Transverse colon (tissue), 4 donors: ENCODE results near the gene MRPS22. TPM values are rescaled to one million over a fixed set of nuclear protein-coding genes. Genes with fewer than 3 reads are reported as not detected.

Experiments used
- DNase-seq: peaks from one replicate; pipeline ENCODE4 v3.0.0-alpha.2; 2019
- H3K27ac ChIP-seq, 4 donors: fragments of 200-600 bp; sonication (generic); 2 replicates each; pipeline ENCODE4 v1.5.1; 2016 to 2018; ENCODE audit warnings: inconsistent platforms in 4 of 4
- H3K27me3 ChIP-seq: fragments of 200-600 bp; sonication (generic); 2 replicates; pipeline ENCODE4 v1.5.1; 2017; ENCODE audit warnings: inconsistent platforms
- H3K36me3 ChIP-seq, 4 donors: fragments of 200-600 bp; sonication (generic); 2 replicates each; pipeline ENCODE4 v1.5.1; 2017 to 2019; ENCODE audit warnings: inconsistent platforms in 4 of 4
- H3K4me1 ChIP-seq, 4 donors: fragments of 200-600 bp; sonication (generic); 2 replicates each; pipeline ENCODE4 v1.5.1; 2017 to 2020; ENCODE audit warnings: inconsistent platforms in 4 of 4
- H3K4me3 ChIP-seq, 4 donors: fragments of 200-600 bp; sonication (generic); 1 replicate in 1 of 4; 2 replicates in 3 of 4; pipeline versions ENCODE4 v1.5.1 to v1.6.1; 2017 to 2019; ENCODE audit warnings: inconsistent platforms in 4 of 4
- H3K9me3 ChIP-seq, 2 donors: fragments of 200-600 bp; sonication (generic); 2 replicates each; pipeline ENCODE4 v1.5.1; 2017 to 2019; ENCODE audit warnings: inconsistent platforms in 2 of 2
- CTCF ChIP-seq, 5 experiments: fragments of 200-600 bp in 3 of 5; fragments of 450-650 bp in 2 of 5; sonication (generic) in 3 of 5; IDR thresholded peaks; 1 replicate in 2 of 5; 2 replicates in 3 of 5; pipeline ENCODE4 v1.5.1; 2016 to 2017; ENCODE audit warnings: antibody characterized with exemption in 5 of 5, inconsistent platforms in 3 of 5, mild to moderate bottlenecking in 2 of 5, moderate library complexity in 1 of 5
- EP300 ChIP-seq: sonication (generic); formaldehyde crosslinking; IDR thresholded peaks from one replicate; pipeline ENCODE4 v1.6.1; 2017; ENCODE audit warnings: antibody characterized with exemption, low read depth
- POLR2A ChIP-seq: fragments of 450-650 bp; IDR thresholded peaks from one replicate; pipeline ENCODE4 v1.6.1; 2016; ENCODE audit warnings: antibody characterized with exemption, mild to moderate bottlenecking, moderate library complexity
- POLR2AphosphoS5 ChIP-seq, 3 donors: sonication (generic); formaldehyde crosslinking; IDR thresholded peaks; one replicate each; pipeline ENCODE4 v1.6.1; 2016; ENCODE audit warnings: antibody characterized with exemption in 3 of 3
- whole genome bisulfite sequencing, 2 donors: methylation state at CpG; one replicate each; pipeline ENCODE4 v1.1.5; 2018; ENCODE audit warnings: low coverage in 1 of 2; 5-methylcytosine and 5-hydroxymethylcytosine counted together
- in situ Hi-C, 4 donors: fragments of 200-750 bp; cut with MboI; loops; one replicate each; pipeline versions ENCODE4 v1.15.0 to v1.15.1; 2017; ENCODE audit warnings: low sequenced_read_pairs in 3 of 4, low pct_ligation_motif_present in 1 of 4, low pct_unique_long_range_greater_than_20kb in 1 of 4
- intact Hi-C: fragments of 100-400 bp; cut with DNase I; formaldehyde crosslinking; loops from one replicate; pipeline ENCODE4 v1.15.1; 2023; ENCODE audit warnings: low total_unique reads
- total RNA-seq, 4 donors: library from RNA; depleted of rRNA; stranded (reverse); fragments of >200 nt; gene quantifications; one replicate each; pipeline ENCODE4 v1.1.0, GENCODE V29; 2016

Gene MRPS22
- total RNA-seq, 4 donors from 2014 or later, result 14.6 to 62.7 (median 51.6) TPM

- Histone ChIP-seq H3K27me3 (no peaks in the 10 kb centered on the region), H3K27ac (no peak overlapping the region), H3K4me3 (no peak overlapping the region), H3K36me3 (peaks cover 0 to 85% (median 32%) of the 10 kb centered on the region in 4 donors), H3K9me3 (no peaks in the 10 kb centered on the region), H3K4me1 (no peaks in the 10 kb centered on the region)
- 50% methylated on average over 1 of the region's 1 CpG; no CpG with 5 or more reads in 1 of the 2 donors for WGBS, 2 donors
- no peak for TF ChIP-seq POLR2AphosphoS5 (IDR thresholded peaks at IDR 0.05)
- TF ChIP-seq EP300, result no peak
- no peak for TF ChIP-seq CTCF (IDR thresholded peaks at IDR 0.05)
- TF ChIP-seq POLR2A, result no peak
- intact Hi-C loops (no loop called here), in situ Hi-C loops (no loop called here)
- no peak for DNase-seq
Measured at GRCh38 chr3:139355891-139356290, 12.1 kb downstream of the MRPS22 start.

- no peaks in the 10 kb centered on the region for H3K4me1 ChIP-seq
- no peak overlapping the region for H3K4me3 ChIP-seq
- peaks cover 0 to 78% (median 33%) of the 10 kb centered on the region in 4 donors for H3K36me3 ChIP-seq
- H3K9me3 ChIP-seq, result no peaks in the 10 kb centered on the region
- 53 to 67% methylated on average over 4 of the region's 4 CpGs for WGBS, 2 donors
- no peak overlapping the region for H3K27ac ChIP-seq
- TF ChIP-seq CTCF (IDR thresholded peaks at IDR 0.05) (no peak), POLR2A (no peak), EP300 (no peak), POLR2AphosphoS5 (IDR thresholded peaks at IDR 0.05) (no peak)
- no peak for DNase-seq
- no peaks in the 10 kb centered on the region for H3K27me3 ChIP-seq
- in situ Hi-C loops (no loop called here), intact Hi-C loops (no loop called here)
Measured at GRCh38 chr3:139357899-139358298, 14.1 kb downstream of the MRPS22 start.

GRCh38 chr3:139358841-139359562 lies 15.2 kb downstream of the MRPS22 start:
- TF ChIP-seq CTCF (IDR thresholded peaks at IDR 0.05), result no peak
- no peak for TF ChIP-seq EP300
- no peak for TF ChIP-seq POLR2AphosphoS5 (IDR thresholded peaks at IDR 0.05)
- no peak for TF ChIP-seq POLR2A
- in situ Hi-C loops, result no loop called here
- Histone ChIP-seq H3K9me3 (no peaks in the 10 kb centered on the region), H3K4me1 (no peaks in the 10 kb centered on the region), H3K36me3 (peaks cover 0 to 84% (median 38%) of the 10 kb centered on the region in 4 donors), H3K27me3 (no peaks in the 10 kb centered on the region), H3K27ac (no peak overlapping the region), H3K4me3 (no peak overlapping the region)
- intact Hi-C loops, result no loop called here
- no peak for DNase-seq
- WGBS, 2 donors, result 78 to 80% methylated on average over 3 of the region's 3 CpGs

- peaks cover 0 to 89% (median 37%) of the 10 kb centered on the region in 4 donors for H3K36me3 ChIP-seq
- in situ Hi-C loops (no loop called here), intact Hi-C loops (no loop called here)
- no peaks in the 10 kb centered on the region for H3K9me3 ChIP-seq
- no peaks in the 10 kb centered on the region for H3K27me3 ChIP-seq
- TF ChIP-seq EP300 (no peak), CTCF (IDR thresholded peaks at IDR 0.05) (no peak), POLR2A (no peak), POLR2AphosphoS5 (IDR thresholded peaks at IDR 0.05) (no peak)
- no peak overlapping the region for H3K4me3 ChIP-seq
- no peak for DNase-seq
- 76 to 87% methylated on average over 2 of the region's 2 CpGs for WGBS, 2 donors
- no peaks in the 10 kb centered on the region for H3K4me1 ChIP-seq
- no peak overlapping the region for H3K27ac ChIP-seq
Measured at GRCh38 chr3:139361276-139361675, 17.5 kb downstream of the MRPS22 start.
